Posterior cingulate gyrus (tissue), 11 donors: ENCODE data around the gene NFATC1.

Source experiments
- DNase-seq, 10 donors: peaks; one replicate each; pipeline versions ENCODE4 v3.0.0 to v3.0.0-alpha.2; 2020 to 2021; ENCODE audit warnings: mixed read lengths in 3 of 10
- intact Hi-C: fragments of 100-400 bp; cut with DNase I; formaldehyde crosslinking; loops from one replicate; pipeline ENCODE4 v1.15.1; 2023

The NFATC1 gene

GRCh38 chr18:79524181-79525078 lies 128.7 kb downstream of the NFATC1 start:
- peak in 4 of 10 donors; percentile 27 to 75 (median 66) for DNase-seq
- intact Hi-C loops = no loop called here

DNA sequence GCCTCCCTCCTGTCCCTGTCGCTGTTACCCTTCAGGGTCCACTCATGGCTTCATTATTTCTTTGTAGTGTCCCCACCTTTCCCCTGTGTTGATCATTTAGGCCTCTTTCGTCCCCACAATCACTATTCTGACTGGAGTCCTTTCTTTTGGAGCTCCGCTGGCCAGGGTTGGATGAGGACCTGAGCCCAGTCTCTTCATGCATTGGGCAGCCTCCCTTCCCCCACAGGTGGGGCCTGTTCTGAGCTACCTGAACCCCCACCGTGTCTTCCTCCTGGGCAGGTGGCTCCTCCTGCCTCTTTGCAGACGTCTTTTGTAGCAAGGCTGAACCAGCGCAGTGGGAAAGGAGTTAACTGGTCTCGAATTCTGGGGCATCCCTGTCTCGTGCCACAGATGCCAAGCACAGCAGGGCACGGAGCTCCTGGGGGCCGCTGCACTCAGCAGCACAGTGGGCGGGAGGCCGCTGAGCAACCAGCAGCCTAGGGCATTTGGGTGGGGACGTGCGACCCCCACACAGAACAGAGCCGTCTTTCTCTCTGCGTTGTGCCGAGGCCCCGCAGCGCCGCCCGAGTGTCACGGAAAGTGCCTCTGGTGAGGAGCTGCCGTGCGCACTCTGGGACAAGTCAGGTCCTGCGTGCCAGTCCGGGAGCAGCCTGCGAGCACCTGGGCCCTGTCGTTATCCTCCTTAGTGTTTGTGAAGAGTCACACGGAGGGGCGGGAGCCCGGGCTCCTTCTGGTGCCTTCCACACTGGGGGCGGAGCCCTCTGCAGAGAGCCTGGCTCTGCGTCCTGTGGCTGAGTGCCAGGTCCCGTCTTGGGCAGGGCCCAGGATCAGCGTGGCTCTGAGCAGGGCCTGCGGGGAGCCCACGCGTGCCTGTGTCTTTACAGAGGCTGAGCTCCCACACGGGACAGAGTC lies 130.1 kb downstream of the NFATC1 start:
- intact Hi-C loops = no loop called here
- peak in 6 of 10 donors; percentile 26 to 92 (median 80) for DNase-seq

GRCh38 chr18:79526468-79527460 lies 131.0 kb downstream of the NFATC1 start:
- intact Hi-C loops = no loop called here
- peak in 5 of 10 donors; percentile 8 to 81 (median 58) for DNase-seq

GRCh38 chr18:79527656-79528315 lies 132.1 kb downstream of the NFATC1 start:
- intact Hi-C loops = loop anchor here (1.0 to 2.0 kb wide), 2 partner anchors 117 to 147 kb away; no protein-coding TSS in a partner anchor
- peak in 3 of 10 donors; percentile 4 to 62 (median 43) for DNase-seq

GRCh38 chr18:79528316-79528695 lies 132.6 kb downstream of the NFATC1 start:
- intact Hi-C loops = loop anchor here (1.0 to 2.0 kb wide), 2 partner anchors 116 to 148 kb away; no protein-coding TSS in a partner anchor
- peak in 3 of 10 donors; percentile 6 to 49 (median 46) for DNase-seq

- intact Hi-C loops = loop anchor here (1.0 to 2.0 kb wide), 2 partner anchors 116 to 149 kb away; no protein-coding TSS in a partner anchor
- DNase-seq = peak in 8 of 10 donors; percentile 36 to 84 (median 72)
Observed at GRCh38 chr18:79528846-79529245, 133.1 kb downstream of the NFATC1 start.

DNA sequence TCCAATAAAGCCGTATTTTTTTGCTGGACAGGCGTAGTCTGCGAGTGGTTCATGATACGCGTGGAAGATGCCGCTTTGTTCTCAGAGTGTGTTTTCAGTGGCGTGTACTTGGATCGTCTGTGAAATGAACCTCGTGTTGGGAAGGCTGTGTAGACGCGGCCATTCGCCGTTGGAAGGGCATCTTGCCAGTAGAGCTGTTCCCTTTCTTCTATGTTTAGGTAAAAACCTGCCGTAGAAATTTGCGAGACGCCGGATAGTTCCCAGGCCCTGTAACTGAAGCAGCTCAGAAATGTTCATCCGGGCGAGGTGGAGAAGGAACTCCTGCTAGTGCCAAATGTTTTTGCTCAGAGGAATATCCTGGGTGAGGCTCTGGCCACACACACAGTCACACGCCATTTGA lies 133.6 kb downstream of the NFATC1 start:
- peak in 4 of 10 donors; percentile 6 to 58 (median 28) for DNase-seq
- intact Hi-C loops = loop anchor here (2.0 kb wide), 1 partner anchor 116 kb away; no protein-coding TSS in a partner anchor

DNA sequence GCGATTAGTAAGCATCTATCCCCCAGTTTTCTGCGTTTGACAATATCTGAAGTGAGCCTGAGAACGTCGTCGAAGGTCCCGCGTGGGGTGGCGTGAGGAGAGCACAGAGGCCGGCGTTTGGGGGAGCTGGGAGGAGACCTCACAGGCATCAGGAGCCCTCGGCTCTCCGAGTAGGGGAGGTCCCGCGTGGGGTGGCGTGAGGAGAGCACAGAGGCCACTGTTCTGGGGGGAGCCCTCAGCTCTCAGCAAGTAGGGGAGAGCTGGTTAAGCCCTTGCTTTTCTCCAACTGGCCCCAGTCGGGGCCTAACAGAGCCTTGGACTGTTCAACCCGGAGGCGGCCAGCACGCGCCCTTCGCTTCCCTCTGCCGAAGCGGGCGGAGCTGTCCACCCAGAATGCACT lies 134.3 kb downstream of the NFATC1 start:
- peak in 4 of 10 donors; percentile 5 to 57 (median 27) for DNase-seq
- intact Hi-C loops = loop anchor here (2.0 kb wide), 1 partner anchor 115 kb away; no protein-coding TSS in a partner anchor

GRCh38 chr18:79530821-79531220 lies 135.1 kb downstream of the NFATC1 start:
- DNase-seq = peak in 3 of 10 donors; percentile 5 to 59 (median 40)
- intact Hi-C loops = no loop called here

DNA sequence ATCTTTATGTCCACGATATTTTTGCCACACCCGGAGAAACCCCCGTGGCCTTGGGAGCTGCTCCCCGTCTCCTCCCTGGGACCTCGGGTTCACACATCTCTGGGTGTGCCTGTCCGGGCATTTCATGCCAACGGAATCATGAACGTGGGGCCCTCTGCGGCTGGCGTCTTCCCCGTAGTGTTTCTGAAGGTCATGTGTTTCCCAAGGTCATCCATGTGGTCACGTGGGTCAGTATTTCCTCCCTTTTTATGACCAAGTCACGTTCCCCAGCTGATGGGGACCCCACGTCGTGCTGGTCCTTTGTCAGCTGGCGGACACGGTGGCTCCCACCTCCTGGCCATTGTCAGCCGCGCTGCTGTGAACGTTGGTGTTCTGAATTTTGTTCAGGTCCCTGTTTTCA lies 135.7 kb downstream of the NFATC1 start:
- DNase-seq = peak in 3 of 10 donors; percentile 4 to 66 (median 59)
- intact Hi-C loops = no loop called here

GRCh38 chr18:79531926-79532312 lies 136.2 kb downstream of the NFATC1 start:
- DNase-seq = peak in 3 of 10 donors; percentile 4 to 50 (median 41)
- intact Hi-C loops = no loop called here

GRCh38 chr18:79532313-79533007 lies 136.7 kb downstream of the NFATC1 start:
- DNase-seq = peak in 5 of 10 donors; percentile 16 to 77 (median 52)

DNA sequence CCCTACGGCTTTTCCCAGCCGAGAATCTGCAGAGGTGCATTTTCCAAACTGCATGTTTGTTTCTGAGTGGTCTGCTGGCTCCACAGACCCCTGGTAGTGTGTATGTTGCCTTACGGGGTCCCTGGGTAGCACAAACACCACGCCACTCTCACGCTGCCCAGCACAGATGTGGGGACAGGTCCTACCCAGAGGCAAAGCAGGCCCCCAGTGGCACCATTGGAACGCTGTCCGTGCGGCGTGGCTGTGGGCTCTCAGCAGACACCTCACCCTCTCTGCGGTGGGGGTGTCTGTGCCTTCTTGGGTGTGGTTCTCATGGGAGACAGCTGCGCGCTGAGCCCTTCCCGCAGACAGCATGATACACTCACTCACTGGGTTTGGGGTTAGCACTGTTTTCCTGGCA lies 137.4 kb downstream of the NFATC1 start:
- intact Hi-C loops = no loop called here
- DNase-seq = peak in 3 of 10 donors; percentile 6 to 54 (median 38)

More at GRCh38 chr18:79532313-79533007, 136.7 kb downstream of the NFATC1 start:
- intact Hi-C loops = no loop called here

DNA sequence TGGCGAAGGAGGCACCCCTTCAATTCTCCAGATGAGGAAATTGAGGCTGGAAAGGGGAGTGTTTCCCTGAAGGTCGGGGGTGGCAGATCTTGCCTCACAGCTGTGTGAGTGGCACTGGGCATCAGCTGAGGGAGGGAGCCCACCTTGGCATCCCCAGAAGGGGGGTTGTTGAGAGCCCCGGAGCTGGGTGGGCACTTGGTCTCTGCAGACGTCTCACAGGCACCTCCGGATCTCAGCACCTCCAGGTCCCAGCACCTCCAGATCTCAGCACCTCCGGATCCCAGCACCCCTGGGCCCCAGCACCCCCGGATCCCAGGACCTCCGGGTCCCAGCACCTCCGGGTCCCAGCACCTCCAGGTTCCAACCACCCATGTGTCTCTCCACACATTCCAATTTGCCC lies 137.9 kb downstream of the NFATC1 start:
- peak in 4 of 10 donors; percentile 3 to 63 (median 30) for DNase-seq
- intact Hi-C loops = no loop called here

DNA sequence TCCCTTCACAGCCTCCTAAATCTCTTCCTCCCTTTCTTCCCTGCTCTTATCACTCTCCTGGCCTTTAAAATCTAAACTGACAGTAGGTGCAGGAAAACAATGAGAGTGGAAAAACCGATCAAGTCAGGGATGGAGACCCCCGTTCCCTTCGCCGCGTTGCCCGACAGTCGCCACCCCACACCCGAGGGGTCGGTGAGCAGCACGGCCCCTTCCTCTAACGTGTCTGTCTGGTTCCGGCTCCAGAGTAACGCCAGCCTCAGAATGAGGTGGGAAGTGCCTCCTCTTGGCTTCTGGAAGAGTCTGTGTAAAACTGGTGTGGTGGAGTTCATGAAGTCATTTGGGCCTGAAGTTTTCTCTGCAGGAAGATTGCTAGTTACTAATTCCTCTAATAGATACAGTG lies 138.6 kb downstream of the NFATC1 start:
- intact Hi-C loops = no loop called here
- DNase-seq = peak in 2 of 10 donors; percentile 67 to 75

- peak in 1 of 10 donors; percentile 31 for DNase-seq
- intact Hi-C loops = no loop called here
Observed at GRCh38 chr18:79537758-79538157, 142.0 kb downstream of the NFATC1 start.

DNA sequence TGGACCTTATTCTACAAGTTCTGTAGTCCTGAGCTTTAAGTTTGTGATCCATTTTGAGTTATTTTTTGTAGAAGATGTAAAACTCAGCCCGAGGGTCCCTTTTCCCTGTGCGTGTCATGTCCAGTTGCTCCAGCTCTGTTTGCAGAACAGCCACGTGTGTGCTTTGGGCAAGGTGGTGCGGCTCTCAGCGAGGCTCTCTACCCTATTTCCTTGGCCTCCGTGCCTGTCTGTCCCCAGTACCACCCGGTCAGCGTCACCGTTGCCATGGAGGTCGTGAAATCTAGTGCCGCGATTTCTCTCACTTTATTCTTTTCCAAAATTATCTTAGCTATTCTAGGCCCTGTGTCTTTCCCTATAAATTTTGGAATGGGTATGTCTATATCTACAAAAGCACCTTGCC lies 142.9 kb downstream of the NFATC1 start:
- peak in 2 of 10 donors; percentile 53 to 66 for DNase-seq
- intact Hi-C loops = no loop called here
